GM18870 (cell line): ENCODE measurements around the gene RPP14.
A peak's percentile ranks its signal among the peaks of the same experiment; 100 is the strongest.
"Not testable (repeated sequence)": the region's sequence is repeated elsewhere in the genome, so short reads cannot be mapped to it uniquely, and the experiment has no call there.

Source experiments
- ATAC-seq: cut with Tn5 transposase; IDR thresholded peaks from one replicate; pipeline ENCODE4 v1.9.1; 2021; ENCODE audit warnings: moderate library complexity; ENCODE audit not compliant: unreplicated experiment

The RPP14 gene

DNA sequence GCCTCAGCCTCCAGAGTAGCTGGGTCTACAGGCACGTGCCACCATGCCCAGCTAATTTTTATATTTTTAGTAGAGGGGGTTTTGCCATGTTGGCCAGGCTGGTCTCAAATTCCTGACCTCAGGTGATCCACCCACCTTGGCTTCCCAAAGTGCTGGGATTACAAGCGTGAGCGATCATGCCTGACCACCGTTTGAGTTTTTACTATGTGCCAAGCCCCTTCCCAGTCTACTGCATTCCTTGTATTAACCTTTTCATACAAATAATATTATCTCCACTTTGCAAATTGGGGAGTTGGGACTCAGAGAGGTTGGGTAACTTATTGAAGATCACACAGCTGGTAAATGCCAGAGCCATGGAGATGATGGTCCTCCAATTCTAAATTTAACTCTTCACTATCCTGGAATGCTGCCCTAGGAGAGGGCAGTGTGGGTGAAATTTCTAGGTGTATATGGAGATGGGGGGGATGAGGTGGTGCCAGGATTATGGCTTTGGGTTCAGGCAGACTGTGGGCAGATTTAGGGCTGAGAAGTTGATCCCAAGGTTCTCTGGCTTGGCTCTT is 25.6 kb downstream of the RPP14 start:
- no peak for ATAC-seq

- peak; percentile 48 for ATAC-seq
These were observed 26.6 kb downstream of the RPP14 start, which contains the start of gene PXK for GRCh38 chr3:58332575-58333188. Gene PXK (plus strand): TSS chr3:58332892. CDS start chr3:58332989, 97 bp downstream.

DNA sequence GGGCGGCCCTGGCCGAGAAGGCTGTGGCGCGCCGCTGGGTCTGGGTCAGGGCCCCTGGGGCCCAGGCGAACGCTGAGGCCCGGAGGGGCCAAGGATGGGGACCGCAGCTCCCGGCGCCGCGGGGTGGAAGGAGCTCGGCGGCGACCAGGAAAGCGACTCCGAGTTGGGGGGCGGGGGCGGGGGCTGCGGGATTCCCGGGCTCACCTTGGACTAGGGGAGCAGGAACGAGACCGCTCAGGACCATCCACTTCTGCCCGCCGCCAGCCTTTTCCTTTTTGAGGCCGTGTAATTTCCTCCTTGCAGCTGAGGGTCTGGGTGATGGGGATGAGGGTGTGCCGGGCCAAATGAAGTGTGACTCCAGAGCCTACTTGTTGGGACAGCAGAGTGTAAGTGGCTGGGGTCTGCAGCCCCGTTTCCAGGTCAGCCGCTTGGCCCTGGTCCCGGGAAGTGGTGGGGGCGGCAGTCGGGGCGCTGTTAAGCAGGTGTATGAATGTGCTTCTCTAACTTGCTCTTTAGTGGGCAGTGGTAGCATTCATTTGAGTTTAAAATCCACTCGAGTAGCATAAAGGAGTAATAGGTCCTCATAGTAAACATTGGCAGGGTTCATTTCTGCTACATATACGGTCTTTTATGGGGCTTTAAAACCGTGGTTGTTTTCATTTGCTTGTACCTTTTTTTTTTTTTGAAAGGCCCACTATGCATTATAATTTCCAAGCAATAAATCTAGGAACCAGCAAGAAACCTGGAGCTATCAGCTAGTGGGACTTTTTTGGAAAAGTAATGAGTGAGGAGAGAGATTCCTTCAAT is 27.4 kb downstream of the RPP14 start:
- ATAC-seq, result peak; percentile 32

GRCh38 chr3:58334013-58334321 is 27.9 kb downstream of the RPP14 start:
- ATAC-seq, result no peak

DNA sequence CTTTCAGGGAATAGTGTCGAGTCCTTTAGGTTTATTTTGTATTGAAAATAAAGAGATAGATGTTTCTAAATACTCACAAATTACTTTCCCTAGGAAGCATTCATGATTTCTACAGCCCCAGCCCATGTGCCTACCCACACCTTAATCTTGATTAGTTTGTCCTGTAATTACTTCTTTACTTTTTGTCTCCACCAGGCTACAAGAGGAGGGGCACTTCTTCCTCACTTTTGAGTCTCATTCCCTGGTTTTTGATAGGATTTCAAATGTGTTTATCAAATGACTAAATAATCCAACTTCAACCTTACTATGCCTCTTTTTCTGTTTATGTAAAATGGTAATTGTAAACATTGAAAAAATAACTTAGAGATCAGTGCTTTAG is 28.4 kb downstream of the RPP14 start:
- ATAC-seq, result no peak

DNA sequence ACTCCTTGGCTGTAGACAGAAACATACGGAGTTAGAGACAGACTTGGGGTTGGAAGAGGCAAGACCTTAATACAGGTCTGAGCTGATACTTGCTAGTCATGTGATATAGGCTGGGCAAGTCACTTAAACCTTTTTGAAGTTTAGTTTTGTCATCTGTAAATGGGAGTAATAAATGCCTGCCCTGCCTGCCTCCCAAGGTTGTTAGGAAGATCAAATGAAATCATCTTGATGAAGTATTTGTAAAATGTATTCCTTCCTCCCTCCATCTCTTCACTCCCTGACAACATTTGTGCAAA is 29.6 kb downstream of the RPP14 start:
- no peak for ATAC-seq

- no peak for ATAC-seq
These were observed 30.3 kb downstream of the RPP14 start for GRCh38 chr3:58336135-58336882.

DNA sequence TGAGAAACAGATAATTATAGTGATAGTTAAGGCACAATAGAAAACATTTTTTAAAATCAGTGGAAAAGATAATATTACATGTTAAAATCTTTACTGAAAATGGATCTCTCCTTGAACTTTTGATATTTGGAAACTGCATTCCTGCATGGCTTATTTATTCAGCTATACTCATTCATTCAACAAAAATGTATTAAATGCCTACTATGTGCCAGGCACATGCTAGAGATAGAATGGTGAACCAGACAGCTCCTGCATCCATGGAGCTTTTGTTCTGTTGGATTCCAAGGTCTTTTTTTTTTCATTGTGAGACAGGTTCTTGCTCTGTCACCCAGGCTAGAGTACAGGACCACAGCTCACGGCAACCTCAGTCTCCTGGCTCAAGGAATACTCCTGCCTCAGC is 31.1 kb downstream of the RPP14 start:
- ATAC-seq, result no peak

DNA sequence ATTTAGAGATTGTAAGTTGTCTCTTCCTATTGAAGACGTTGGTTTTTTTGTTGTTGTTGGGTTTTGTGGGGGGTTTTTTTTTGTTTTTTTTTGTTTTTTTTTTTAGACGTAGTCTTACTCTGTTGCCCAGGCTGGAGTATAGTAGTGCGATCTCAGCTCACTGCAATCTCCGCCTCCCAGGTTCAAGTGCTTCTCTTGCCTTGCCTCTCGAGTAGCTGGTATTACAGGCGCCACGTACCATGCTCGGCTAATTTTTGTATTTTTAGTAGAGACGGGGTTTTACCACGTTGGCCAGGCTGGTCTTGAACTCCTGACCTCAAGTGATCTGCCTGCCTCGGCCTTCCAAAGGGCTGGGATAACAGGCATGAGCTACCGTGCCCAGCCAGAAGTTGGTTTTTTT is 33.1 kb downstream of the RPP14 start:
- ATAC-seq, result not testable (repeated sequence)

DNA sequence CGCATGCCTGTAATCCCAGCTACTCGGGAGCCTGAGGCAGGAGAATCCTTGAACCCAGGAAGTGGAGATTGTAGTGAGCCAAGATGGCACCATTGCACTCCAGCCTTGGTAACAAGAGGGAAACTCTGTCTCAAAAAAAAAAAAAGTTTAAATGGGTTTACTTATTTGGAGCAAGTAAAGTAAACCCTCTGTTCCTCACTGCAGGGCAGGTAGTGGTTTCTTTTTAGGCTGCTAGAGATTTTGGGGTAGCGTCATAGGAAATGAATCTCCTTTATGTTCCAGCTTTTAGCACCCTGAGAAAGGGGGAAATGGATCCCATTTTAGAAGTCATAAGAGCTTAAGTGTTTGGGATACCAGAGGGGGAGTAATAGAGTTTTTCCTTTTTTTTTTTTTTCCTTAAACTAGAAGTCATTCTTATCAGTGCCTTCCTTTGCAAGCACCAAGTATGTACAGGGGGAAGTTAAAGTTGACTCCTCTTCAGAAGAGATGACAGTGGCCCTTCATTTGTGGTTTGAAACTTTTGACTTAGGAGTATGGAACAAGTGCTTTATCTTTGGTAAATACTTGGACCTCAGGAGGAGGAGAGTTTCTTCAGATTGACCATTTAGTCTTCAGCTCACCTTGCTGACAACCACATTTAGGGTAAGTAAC is 34.7 kb downstream of the RPP14 start:
- ATAC-seq, result no peak

GRCh38 chr3:58341376-58341775 is 35.3 kb downstream of the RPP14 start:
- no peak for ATAC-seq

DNA sequence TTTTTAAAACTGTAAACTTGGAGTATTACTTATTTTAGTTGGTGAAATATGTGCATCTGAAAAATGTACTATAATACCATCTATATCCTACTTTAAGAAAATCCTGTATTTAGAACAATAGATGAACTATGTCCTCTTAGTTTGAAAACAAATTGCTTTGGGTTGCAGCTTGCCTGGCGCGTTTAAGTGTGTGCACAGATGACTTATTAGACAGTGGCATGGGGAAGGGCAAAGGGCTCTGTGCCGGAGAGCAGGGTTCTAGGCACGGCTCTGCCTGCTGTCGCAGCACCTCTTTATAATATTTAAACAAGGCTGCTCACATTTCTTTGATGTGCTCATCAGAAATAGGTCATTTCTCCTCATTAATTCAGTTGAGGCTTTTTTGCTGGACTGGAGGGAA is 36.6 kb downstream of the RPP14 start:
- ATAC-seq, result no peak

DNA sequence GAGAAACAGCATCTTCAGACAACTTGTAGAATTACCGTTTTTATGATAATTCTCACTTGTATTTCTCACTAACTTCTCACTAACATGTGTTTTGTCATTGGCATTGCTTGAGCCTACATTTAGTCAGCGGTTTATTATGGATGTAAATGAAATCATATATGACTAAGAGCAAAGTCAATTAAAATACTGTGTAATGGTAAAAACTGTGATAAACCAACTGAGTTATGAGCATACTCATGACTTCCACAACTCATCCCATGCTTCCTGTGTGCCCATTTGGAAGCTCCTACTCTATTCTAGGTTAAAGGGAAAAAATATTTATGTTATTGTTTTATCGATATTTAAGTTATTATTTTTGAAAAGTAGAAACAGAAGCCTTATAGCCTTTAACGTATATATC is 39.4 kb downstream of the RPP14 start:
- no peak for ATAC-seq

DNA sequence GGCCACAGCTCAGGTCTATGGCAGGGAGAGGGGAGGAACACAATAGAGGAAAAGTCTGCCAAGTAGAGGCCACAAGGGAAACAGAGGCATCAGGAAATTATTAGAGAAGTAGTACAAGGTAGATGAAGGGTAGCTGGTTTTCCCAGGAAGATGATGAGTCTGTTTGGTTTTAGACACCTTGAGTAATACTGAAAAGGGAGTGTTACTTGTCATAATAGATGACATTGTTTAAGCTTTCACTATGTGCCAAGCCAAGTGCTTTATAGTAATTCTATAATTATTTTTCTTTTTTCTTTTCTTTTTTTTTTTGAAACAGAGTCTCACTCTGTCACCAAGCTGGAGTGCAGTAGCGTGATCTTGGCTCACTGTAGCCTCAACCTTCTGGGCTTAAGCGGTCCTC is 40.3 kb downstream of the RPP14 start:
- no peak for ATAC-seq

DNA sequence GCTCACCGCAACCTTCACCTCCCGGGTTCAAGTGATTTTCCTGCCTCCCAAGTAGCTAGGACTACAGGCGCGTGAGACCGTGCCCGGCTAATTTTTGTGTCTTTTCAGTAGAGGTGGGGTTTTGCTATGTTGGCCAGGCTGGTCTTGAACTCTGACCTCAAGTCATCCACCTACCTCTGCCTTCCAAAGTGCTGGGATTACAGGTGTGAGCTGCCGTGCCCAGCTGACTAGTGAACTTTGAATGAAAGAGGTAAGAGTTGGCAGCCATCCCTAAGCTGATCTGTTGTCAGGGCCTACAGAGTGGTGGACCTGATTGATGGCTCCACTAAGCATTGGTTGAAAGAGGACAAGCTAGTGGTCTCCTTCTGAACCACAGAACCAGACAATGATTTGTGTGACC is 41.9 kb downstream of the RPP14 start:
- ATAC-seq, result no peak

GRCh38 chr3:58349792-58350626 is 44.0 kb downstream of the RPP14 start:
- ATAC-seq, result peak; percentile 80

GRCh38 chr3:58350627-58351013 is 44.6 kb downstream of the RPP14 start:
- no peak for ATAC-seq

GRCh38 chr3:58351920-58352319 is 45.9 kb downstream of the RPP14 start:
- ATAC-seq, result no peak

DNA sequence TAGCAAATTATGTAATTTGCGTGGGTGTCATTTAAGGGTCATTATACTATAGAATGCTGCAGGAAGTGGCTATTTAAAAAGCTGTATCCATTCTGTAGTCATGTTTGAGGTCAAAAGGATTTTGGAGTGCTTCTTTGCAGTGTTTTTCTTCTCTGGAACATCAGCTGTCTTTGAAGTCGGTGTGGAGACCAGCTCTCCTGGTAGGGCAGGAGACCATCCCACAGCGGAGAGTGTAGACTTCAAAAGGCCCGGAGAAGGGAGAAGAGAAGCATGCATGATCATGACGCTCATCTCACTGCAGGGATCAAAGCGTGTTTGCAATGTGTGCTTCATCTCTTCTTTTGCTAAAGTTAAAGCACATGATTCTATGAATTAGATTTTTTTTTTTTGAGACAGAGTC is 46.6 kb downstream of the RPP14 start:
- no peak for ATAC-seq

GRCh38 chr3:58353722-58354553 is 47.9 kb downstream of the RPP14 start:
- no peak for ATAC-seq
